Measurements from ENCODE around the gene POFUT1. TPM values are rescaled to one million over a fixed set of nuclear protein-coding genes. Genes with fewer than 3 reads are reported as not detected.

The POFUT1 gene
- polyA plus RNA-seq, 1 donor from 2014 or later: 15.1 TPM

DNA sequence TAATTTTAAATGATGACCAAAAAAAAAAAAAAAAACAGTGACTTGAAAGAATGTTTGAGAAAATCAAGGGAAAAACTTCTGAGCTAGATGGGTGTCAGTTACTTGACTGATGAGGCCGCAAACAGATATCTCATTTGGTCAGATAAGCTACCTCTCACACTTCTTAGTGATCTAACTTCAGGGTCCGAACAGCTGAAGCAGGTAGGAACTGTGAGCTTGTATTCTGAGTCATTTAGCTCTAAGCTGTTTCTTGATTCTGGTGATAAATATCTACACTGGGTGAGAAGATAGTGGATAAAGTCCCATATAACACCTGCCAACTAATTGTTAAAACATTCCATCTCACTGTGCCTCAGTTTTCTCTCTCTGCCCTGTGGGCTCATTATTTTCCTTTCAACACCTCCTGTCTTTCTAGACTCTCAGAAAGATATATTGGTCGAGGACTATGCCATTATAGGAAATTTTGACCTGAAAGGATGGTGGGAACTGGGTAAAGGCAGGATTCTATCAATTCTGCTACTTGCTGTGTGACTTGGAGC, 77.5 kb downstream of the POFUT1 start:
- Mint-ChIP-seq H3K4me1 (peaks cover 34 to 54% (median 40%) of the 10 kb centered on the region in 3 donors), H3K27ac (peak overlapping the region; percentile 52 to 95 (median 65)), H3K4me3 (peak overlapping the region; percentile 51 to 94 (median 64)), H3K27me3 (no peaks in the 10 kb centered on the region), H3K36me3 (peaks cover 9% of the 10 kb centered on the region), H3K9me3 (no peaks in the 10 kb centered on the region)

DNA sequence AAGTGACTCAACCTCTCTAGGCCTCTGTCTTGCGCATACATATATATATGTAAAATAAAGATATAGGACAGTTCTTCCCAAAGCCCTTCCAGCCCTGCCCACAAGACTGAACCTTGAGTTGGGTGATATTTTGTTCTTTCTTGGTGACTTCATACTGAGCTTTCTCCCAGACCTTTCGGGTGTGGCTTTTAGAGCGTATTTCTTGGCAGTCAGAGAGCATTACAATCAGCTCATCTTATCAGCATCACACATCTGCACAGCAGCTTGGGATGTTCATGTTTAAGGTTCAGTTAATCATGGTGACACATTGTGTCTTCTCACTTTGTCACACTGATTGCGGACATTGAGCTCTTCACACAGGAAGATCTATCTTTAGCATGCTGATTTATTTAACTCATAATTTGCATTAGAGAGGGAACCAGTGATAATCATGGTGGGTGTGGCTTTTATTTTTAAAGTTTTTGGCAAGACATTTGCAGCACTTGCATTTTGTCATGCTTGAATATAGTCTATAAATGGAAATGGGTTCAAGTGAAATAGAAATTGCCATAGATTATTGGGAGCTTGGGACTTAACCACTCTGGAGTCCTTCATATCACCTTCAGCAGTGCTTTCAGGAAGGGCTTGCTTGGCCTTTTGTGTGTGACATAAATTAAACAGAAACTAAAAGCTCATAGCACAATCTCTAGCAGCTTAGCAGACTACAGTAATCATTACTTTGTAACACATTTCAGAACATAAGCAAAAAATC, 78.1 kb downstream of the POFUT1 start:
- Mint-ChIP-seq H3K27ac (peak overlapping the region; percentile 52 to 95 (median 65)), H3K9me3 (no peaks in the 10 kb centered on the region), H3K27me3 (no peaks in the 10 kb centered on the region), H3K36me3 (peaks cover 10% of the 10 kb centered on the region), H3K4me1 (peaks cover 33 to 52% (median 39%) of the 10 kb centered on the region in 3 donors), H3K4me3 (peak overlapping the region; percentile 65 to 94 (median 82))

DNA sequence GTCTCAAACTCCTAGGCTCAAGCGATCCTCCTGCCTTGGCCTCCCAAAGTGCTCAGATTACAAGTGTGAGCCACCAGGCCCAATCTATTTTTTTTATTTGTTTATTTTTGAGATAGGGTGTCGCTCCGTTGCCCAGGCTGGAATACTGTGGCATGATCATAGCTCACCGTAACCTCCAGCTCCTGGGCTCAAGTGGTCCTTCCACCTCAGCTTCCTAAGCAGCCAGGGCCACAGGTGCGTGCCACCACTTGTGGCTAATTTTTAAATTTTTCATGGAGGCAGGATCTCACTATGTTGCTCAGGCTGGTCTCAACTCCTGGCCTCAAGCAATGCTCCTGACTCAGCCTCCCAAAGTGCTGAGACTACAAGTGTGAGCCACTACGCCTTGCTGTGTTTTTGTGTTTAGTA, 79.6 kb downstream of the POFUT1 start:
- peak overlapping the region in 2 of 3 donors; percentile 16 to 35 for H3K27ac Mint-ChIP-seq
- no peaks in the 10 kb centered on the region for H3K9me3 Mint-ChIP-seq
- H3K36me3 Mint-ChIP-seq: peaks cover 8% of the 10 kb centered on the region
- peaks cover 23 to 44% (median 31%) of the 10 kb centered on the region in 3 donors for H3K4me1 Mint-ChIP-seq
- no peaks in the 10 kb centered on the region for H3K27me3 Mint-ChIP-seq
- H3K4me3 Mint-ChIP-seq: peak overlapping the region in 2 of 4 donors; percentile 39 to 66

Other genes starting within 250 kb of the POFUT1 start
- not detected for gene XKR7, start 239.7 kb upstream of the POFUT1 start, polyA plus RNA-seq
- gene CCM2L, start 197.4 kb upstream of the POFUT1 start, polyA plus RNA-seq: not detected
- gene HCK, start 155.6 kb upstream of the POFUT1 start, polyA plus RNA-seq: 52.0 TPM
- 30.1 TPM for gene TM9SF4, start 98.2 kb upstream of the POFUT1 start, polyA plus RNA-seq
- 4.8 TPM for gene PLAGL2, start 137 bp upstream of the POFUT1 start, polyA plus RNA-seq
- 6.9 TPM for gene KIF3B, start 69.8 kb downstream of the POFUT1 start, polyA plus RNA-seq
- gene ASXL1, start 150.5 kb downstream of the POFUT1 start, polyA plus RNA-seq: 24.5 TPM

Measured in IgD-negative memory B cell (primary cell).